8988T (cell line): ENCODE data around the gene AGO3.

Experiments
- DNase-seq: peaks from one replicate; pipeline ENCODE4 v3.0.0; 2011

AGO3 gene

GRCh38 chr1:36098650-36099365, 167.9 kb downstream of the AGO3 start:
- peak; percentile 0 for DNase-seq

GRCh38 chr1:36099681-36100341, 168.9 kb downstream of the AGO3 start:
- peak; percentile 75 for DNase-seq

GRCh38 chr1:36100376-36100775, 169.5 kb downstream of the AGO3 start:
- DNase-seq: no peak

- DNase-seq: no peak
These were observed 170.6 kb downstream of the AGO3 start for GRCh38 chr1:36101546-36101945.

- DNase-seq: no peak
These were observed 175.4 kb downstream of the AGO3 start for GRCh38 chr1:36106269-36106668.

GRCh38 chr1:36107394-36107793, 176.5 kb downstream of the AGO3 start:
- DNase-seq: no peak

GRCh38 chr1:36108314-36108713, 177.4 kb downstream of the AGO3 start:
- DNase-seq: no peak

GRCh38 chr1:36109041-36109679, 178.3 kb downstream of the AGO3 start:
- DNase-seq: no peak

- no peak for DNase-seq
These were observed 180.2 kb downstream of the AGO3 start for GRCh38 chr1:36111151-36111550.

GRCh38 chr1:36112823-36113222, 181.9 kb downstream of the AGO3 start:
- no peak for DNase-seq

GRCh38 chr1:36114371-36114770, 183.5 kb downstream of the AGO3 start:
- DNase-seq: no peak

GRCh38 chr1:36115200-36115669, 184.3 kb downstream of the AGO3 start:
- DNase-seq: no peak

GRCh38 chr1:36115931-36116330, 185.0 kb downstream of the AGO3 start:
- DNase-seq: no peak

- DNase-seq: no peak
These were observed 186.0 kb downstream of the AGO3 start for GRCh38 chr1:36116901-36117300.

- DNase-seq: no peak
These were observed 187.7 kb downstream of the AGO3 start for GRCh38 chr1:36118447-36119204.

GRCh38 chr1:36119456-36119855, 188.6 kb downstream of the AGO3 start:
- DNase-seq: no peak
